Neural progenitor cell (in vitro differentiated cells): ENCODE data around the gene XIRP1. TPM values are rescaled to one million over a fixed set of nuclear protein-coding genes. Genes with fewer than 3 reads are reported as not detected.

Source experiments
- DNase-seq: peaks from one replicate; pipeline ENCODE4 v3.0.0-alpha.2; 2016; ENCODE audit warnings: low spot score
- H2AFZ ChIP-seq: fragments of 200-600 bp; sonication (generic); replicated peaks from 2 replicates; pipeline ENCODE4 v1.6.1; 2016; ENCODE audit warnings: antibody characterized with exemption
- H3F3A ChIP-seq: fragments of 200-600 bp; sonication (generic); 2 replicates; pipeline ENCODE4 v1.6.1; 2016; ENCODE audit warnings: antibody characterized with exemption, low read depth
- H3K27ac ChIP-seq: fragments of 200-600 bp; sonication (generic); 2 replicates; pipeline ENCODE4 v1.5.1; 2016; ENCODE audit warnings: mild to moderate bottlenecking
- H3K27me3 ChIP-seq: fragments of 200-600 bp; sonication (generic); 2 replicates; pipeline ENCODE4 v1.6.1; 2016; ENCODE audit warnings: mild to moderate bottlenecking, moderate library complexity
- H3K36me3 ChIP-seq: fragments of 200-600 bp; sonication (generic); 2 replicates; pipeline ENCODE4 v1.5.1; 2016
- H3K4me1 ChIP-seq: fragments of 200-600 bp; sonication (generic); 2 replicates; pipeline ENCODE4 v1.6.1; 2016; ENCODE audit warnings: mixed run types
- H3K4me2 ChIP-seq: fragments of 200-600 bp; sonication (generic); 2 replicates; pipeline ENCODE4 v1.6.1; 2016
- H3K4me3 ChIP-seq: fragments of 200-600 bp; sonication (generic); 2 replicates; pipeline ENCODE4 v1.5.1; 2016
- H3K79me2 ChIP-seq: fragments of 200-600 bp; sonication (generic); 2 replicates; pipeline ENCODE4 v1.6.1; 2016; ENCODE audit warnings: low read depth
- H3K9ac ChIP-seq: fragments of 200-600 bp; sonication (generic); 2 replicates; pipeline ENCODE4 v1.6.1; 2016
- H3K9me3 ChIP-seq: fragments of 200-600 bp; sonication (generic); 2 replicates; pipeline ENCODE4 v1.5.1; 2016; ENCODE audit warnings: low read depth
- H4K20me1 ChIP-seq: fragments of 200-600 bp; sonication (generic); 2 replicates; pipeline ENCODE4 v1.6.1; 2016; ENCODE audit warnings: low read depth
- H3K27ac Mint-ChIP-seq: 3 replicates; pipeline ENCODE4 v1.8.0; 2021; ENCODE audit warnings: mixed read lengths
- H3K27me3 Mint-ChIP-seq: 2 replicates; pipeline ENCODE4 v1.8.0; 2022; ENCODE audit warnings: low read depth, mild to moderate bottlenecking, inconsistent platforms, moderate library complexity, mixed read lengths; ENCODE audit not compliant: insufficient read depth
- H3K36me3 Mint-ChIP-seq: 3 replicates; pipeline ENCODE4 v1.8.0; 2021; ENCODE audit warnings: mixed read lengths
- H3K4me1 Mint-ChIP-seq: 3 replicates; pipeline ENCODE4 v1.8.0; 2021; ENCODE audit warnings: mixed read lengths
- H3K4me3 Mint-ChIP-seq: 3 replicates; pipeline ENCODE4 v1.8.0; 2021; ENCODE audit warnings: mild to moderate bottlenecking, moderate library complexity, mixed read lengths
- H3K9me3 Mint-ChIP-seq: 3 replicates; pipeline ENCODE4 v1.8.0; 2020; ENCODE audit warnings: mixed read lengths
- CTCF ChIP-seq: fragments of 200-600 bp; sonication (generic); IDR thresholded peaks from 2 replicates; pipeline ENCODE4 v1.5.1; 2017; ENCODE audit warnings: antibody characterized with exemption, mild to moderate bottlenecking
- EZH2 ChIP-seq: fragments of 200-600 bp; sonication (generic); IDR thresholded peaks from 2 replicates; pipeline ENCODE4 v1.6.1; 2017; ENCODE audit warnings: antibody characterized with exemption, mild to moderate bottlenecking, moderate library complexity
- EZH2phosphoT487 ChIP-seq: fragments of 200-600 bp; sonication (generic); IDR thresholded peaks from 2 replicates; pipeline ENCODE4 v1.6.1; 2017; ENCODE audit warnings: antibody characterized with exemption
- total RNA-seq: library from RNA; depleted of rRNA; stranded (reverse); fragments of >200 nt; gene quantifications from 2 replicates; pipeline ENCODE4 v1.2.3, GENCODE V29; 2015; ENCODE audit warnings: low replicate concordance

The XIRP1 gene
- total RNA-seq, 1 donor from 2014 or later = not detected

DNA sequence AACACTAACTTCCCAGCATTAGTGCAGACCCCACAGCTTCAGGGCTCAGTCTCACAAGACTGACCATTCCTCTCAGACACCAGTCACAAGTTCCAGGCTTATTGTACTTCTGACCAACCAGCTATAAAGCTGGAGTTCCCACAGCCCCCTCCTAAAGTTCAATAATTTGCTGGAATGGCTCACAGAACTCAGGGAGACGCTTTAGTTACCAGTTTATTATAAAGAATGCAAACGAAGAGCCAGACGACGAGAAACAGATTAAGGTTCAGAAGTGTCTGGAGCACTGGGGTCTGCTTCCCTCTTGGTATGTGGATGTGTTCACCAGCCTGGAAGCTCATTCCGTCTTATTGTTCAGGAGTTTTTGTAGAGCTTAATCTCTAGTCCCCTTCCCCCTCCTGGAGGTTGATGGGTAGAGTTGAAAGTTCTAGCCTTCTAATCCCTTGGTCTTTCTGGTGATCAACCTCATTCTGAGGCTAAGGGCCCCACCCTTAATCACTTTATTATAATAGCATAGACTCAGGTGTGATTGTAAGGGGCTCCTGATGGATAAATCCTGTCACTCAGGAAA lies 34.2 kb downstream of the XIRP1 start:
- Histone ChIP-seq H3K27me3 (no peaks in the 10 kb centered on the region), H4K20me1 (no peaks in the 10 kb centered on the region), H3K9me3 (no peaks in the 10 kb centered on the region), H3K4me1 (peaks cover 32% of the 10 kb centered on the region), H3F3A (peaks cover 22% of the 10 kb centered on the region), H3K4me3 (no peak overlapping the region), H3K36me3 (no peaks in the 10 kb centered on the region), H3K27ac (no peak overlapping the region), H3K9ac (no peak overlapping the region), H3K4me2 (peak overlapping the region; percentile 70), H3K79me2 (no peaks in the 10 kb centered on the region), H2AFZ (no peak overlapping the region)
- DNase-seq = peak; percentile 77
- Mint-ChIP-seq H3K27me3 (peaks cover 7% of the 10 kb centered on the region), H3K4me1 (peaks cover 37% of the 10 kb centered on the region), H3K9me3 (no peaks in the 10 kb centered on the region), H3K4me3 (peak overlapping the region; percentile 28), H3K36me3 (no peaks in the 10 kb centered on the region), H3K27ac (peak overlapping the region; percentile 72)
- TF ChIP-seq EZH2phosphoT487 (no peak), CTCF (no peak), EZH2 (no peak)

DNA sequence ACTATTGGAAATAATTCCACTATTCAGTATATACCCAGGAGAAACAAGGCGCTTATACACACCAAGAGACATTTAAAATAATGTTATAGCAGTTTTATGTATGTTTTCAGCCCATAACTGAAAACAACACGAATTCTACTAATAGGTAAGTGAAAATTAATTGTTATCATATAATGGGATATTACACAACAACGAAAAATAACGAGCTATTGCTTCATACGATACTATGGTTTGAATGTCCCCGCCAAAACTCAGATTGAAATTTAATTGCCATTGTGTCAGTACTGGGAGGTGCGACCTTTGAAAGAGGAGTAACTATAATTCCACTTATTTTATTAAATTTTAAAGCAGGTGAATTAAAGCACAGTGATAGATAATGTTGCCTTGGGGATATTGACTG lies 35.0 kb downstream of the XIRP1 start:
- H3K4me1 Mint-ChIP-seq = peaks cover 40% of the 10 kb centered on the region
- Histone ChIP-seq H3K27me3 (peaks cover 8% of the 10 kb centered on the region), H3F3A (peaks cover 28% of the 10 kb centered on the region), H3K4me2 (no peak overlapping the region), H3K36me3 (no peaks in the 10 kb centered on the region), H3K27ac (no peak overlapping the region), H3K4me1 (peaks cover 32% of the 10 kb centered on the region), H3K9ac (no peak overlapping the region), H3K79me2 (no peaks in the 10 kb centered on the region), H3K9me3 (no peaks in the 10 kb centered on the region), H2AFZ (no peak overlapping the region), H4K20me1 (peaks cover 8% of the 10 kb centered on the region), H3K4me3 (no peak overlapping the region)
- no peak for DNase-seq
- no peak overlapping the region for H3K27ac Mint-ChIP-seq
- no peak overlapping the region for H3K4me3 Mint-ChIP-seq
- no peaks in the 10 kb centered on the region for H3K9me3 Mint-ChIP-seq
- no peaks in the 10 kb centered on the region for H3K36me3 Mint-ChIP-seq
- TF ChIP-seq EZH2 (no peak), EZH2phosphoT487 (no peak), CTCF (no peak)
- peaks cover 10% of the 10 kb centered on the region for H3K27me3 Mint-ChIP-seq

- peaks cover 37% of the 10 kb centered on the region for H3F3A ChIP-seq
- peaks cover 11% of the 10 kb centered on the region for H3K27me3 ChIP-seq
- H3K4me1 ChIP-seq = peaks cover 40% of the 10 kb centered on the region
- H3K27ac Mint-ChIP-seq = no peak overlapping the region
- H3K36me3 ChIP-seq = no peaks in the 10 kb centered on the region
- H3K9me3 Mint-ChIP-seq = no peaks in the 10 kb centered on the region
- H3K4me3 ChIP-seq = no peak overlapping the region
- no peak overlapping the region for H3K4me2 ChIP-seq
- no peaks in the 10 kb centered on the region for H3K36me3 Mint-ChIP-seq
- TF ChIP-seq CTCF (no peak), EZH2 (no peak), EZH2phosphoT487 (no peak)
- H2AFZ ChIP-seq = no peak overlapping the region
- H3K27me3 Mint-ChIP-seq = peaks cover 12% of the 10 kb centered on the region
- no peak overlapping the region for H3K4me3 Mint-ChIP-seq
- H4K20me1 ChIP-seq = peaks cover 18% of the 10 kb centered on the region
- H3K9me3 ChIP-seq = no peaks in the 10 kb centered on the region
- no peak for DNase-seq
- no peak overlapping the region for H3K27ac ChIP-seq
- no peaks in the 10 kb centered on the region for H3K79me2 ChIP-seq
- H3K9ac ChIP-seq = no peak overlapping the region
- peaks cover 48% of the 10 kb centered on the region for H3K4me1 Mint-ChIP-seq
These were observed 36.0 kb downstream of the XIRP1 start for GRCh38 chr3:39156421-39156820.
